H1 (cell line): ENCODE data around the gene MCM3AP. TPM values are rescaled to one million over a fixed set of nuclear protein-coding genes. Genes with fewer than 3 reads are reported as not detected.

Source experiments
- EGR1 ChIP-seq: IDR thresholded peaks from 2 replicates; pipeline ENCODE4 v1.6.1; 2011; ENCODE audit warnings: low read depth, low read length, borderline replicate concordance
- SAP30 ChIP-seq: fragments of 300-600 bp; sonication (generic); IDR thresholded peaks from 2 replicates; pipeline ENCODE4 v1.7.1; 2012; ENCODE audit warnings: low read length, moderate library complexity, mild to moderate bottlenecking, inconsistent platforms; ENCODE audit not compliant: insufficient read depth, insufficient replicate concordance
- polyA plus RNA-seq, 7 experiments: library from polyadenylated mRNA; depleted of rRNA in 3 of 7; stranded (reverse) in 5 of 7; unstranded in 2 of 7; fragments of >200 nt in 5 of 7; fragments of 200-250 nt in 2 of 7; gene quantifications; 1 replicate in 5 of 7; 2 replicates in 1 of 7; 4 replicates in 1 of 7; pipeline versions ENCODE4 v1.2.1 to v1.2.3, GENCODE V29; 2011 to 2013; ENCODE audit warnings: missing spikeins in 2 of 7, mixed read lengths in 2 of 7
- total RNA-seq: library from RNA; stranded (reverse); fragmentation: NEBNext Ultra II Directional; extraction: Animal tissue kit (Norgen Biotek cat#: 25700); gene quantifications from 2 replicates; pipeline ENCODE4 v1.2.1, GENCODE V29; 2021

The MCM3AP gene
- total and polyA plus RNA-seq, 2 of the 8 experiments (the other 6 are each of a cell fraction or from before 2014, with no cell fraction given) = 37.2 to 119 TPM

DNA sequence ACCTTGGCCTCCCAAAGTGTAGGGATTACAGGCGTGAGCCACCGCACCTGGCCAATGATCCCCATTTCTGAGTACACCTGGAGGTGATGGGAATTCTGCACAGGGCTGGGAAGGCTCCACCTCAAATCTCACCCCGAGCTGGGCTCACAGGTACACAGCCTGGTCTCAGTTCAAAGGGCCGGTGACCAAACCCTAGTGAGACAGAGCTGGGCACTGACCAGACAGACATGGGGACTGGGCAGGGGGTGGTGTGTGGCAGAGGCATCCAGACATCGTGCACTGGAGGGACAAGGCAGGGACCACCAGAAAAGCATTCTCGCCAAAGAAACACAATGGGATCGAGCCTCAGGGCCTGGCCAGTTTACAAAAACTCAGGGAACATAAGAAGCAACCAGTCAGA is 74.0 kb downstream of the MCM3AP start (continued):
- TF ChIP-seq EGR1 = no peak
- TF ChIP-seq SAP30 = no peak
